H9 (cell line): ENCODE data around the gene PCSK2. TPM values are rescaled to one million over a fixed set of nuclear protein-coding genes. Genes with fewer than 3 reads are reported as not detected.

Source experiments
- DNase-seq: peaks from one replicate; pipeline ENCODE4 v3.0.0-alpha.2; 2017
- H2AFZ ChIP-seq: one replicate; pipeline ENCODE4 v1.6.1; 2013; ENCODE audit warnings: mild to moderate bottlenecking, low read length, control low read depth, moderate library complexity
- H2AK5ac ChIP-seq: 2 replicates; pipeline ENCODE4 v1.6.1; 2013; ENCODE audit warnings: low read length, control low read depth, mixed read lengths; ENCODE audit not compliant: insufficient read length
- H2BK120ac ChIP-seq: one replicate; pipeline ENCODE4 v1.6.1; 2013; ENCODE audit warnings: low read depth, mild to moderate bottlenecking, low read length, control low read depth, inconsistent platforms; ENCODE audit not compliant: poor library complexity, severe bottlenecking
- H2BK12ac ChIP-seq: 2 replicates; pipeline ENCODE4 v1.6.1; 2013; ENCODE audit warnings: low read length, control low read depth, mixed read lengths, low read depth; ENCODE audit not compliant: insufficient read length
- H2BK15ac ChIP-seq: 2 replicates; pipeline ENCODE4 v1.6.1; 2013; ENCODE audit warnings: low read depth, low read length, control low read depth
- H2BK20ac ChIP-seq: one replicate; pipeline ENCODE4 v1.6.1; 2013; ENCODE audit warnings: low read depth, mild to moderate bottlenecking, low read length, control low read depth, inconsistent platforms; ENCODE audit not compliant: poor library complexity, severe bottlenecking
- H2BK5ac ChIP-seq: 2 replicates; pipeline ENCODE4 v1.6.1; 2013; ENCODE audit warnings: low read length, control low read depth, mixed read lengths; ENCODE audit not compliant: insufficient read length
- H3K14ac ChIP-seq: 2 replicates; pipeline ENCODE4 v1.6.1; 2013; ENCODE audit warnings: low read length, control low read depth; ENCODE audit not compliant: insufficient read depth
- H3K18ac ChIP-seq: 2 replicates; pipeline ENCODE4 v1.6.1; 2013; ENCODE audit warnings: low read depth, mild to moderate bottlenecking, mixed read lengths, low read length, control low read depth; ENCODE audit not compliant: insufficient read length
- H3K23ac ChIP-seq: 2 replicates; pipeline ENCODE4 v1.6.1; 2013; ENCODE audit warnings: low read length, control low read depth, mixed read lengths, low read depth; ENCODE audit not compliant: insufficient read length
- H3K23me2 ChIP-seq: 2 replicates; pipeline ENCODE4 v1.6.1; 2013; ENCODE audit warnings: low read depth, mild to moderate bottlenecking, mixed read lengths, low read length, control low read depth; ENCODE audit not compliant: insufficient read length, poor library complexity, severe bottlenecking
- H3K27ac ChIP-seq: 2 replicates; pipeline ENCODE4 v1.5.1; 2013; ENCODE audit warnings: low read length, control low read depth, mixed read lengths, low read depth; ENCODE audit not compliant: insufficient read length
- H3K27me3 ChIP-seq: 2 replicates; pipeline ENCODE4 v1.6.1; 2013; ENCODE audit warnings: low read length, control low read depth, inconsistent platforms; ENCODE audit not compliant: insufficient read depth
- H3K4ac ChIP-seq: 2 replicates; pipeline ENCODE4 v1.6.1; 2013; ENCODE audit warnings: low read depth, mild to moderate bottlenecking, control low read depth, inconsistent platforms, low read length, moderate library complexity
- H3K4me1 ChIP-seq: 2 replicates; pipeline ENCODE4 v1.6.1; 2013; ENCODE audit warnings: low read length, control low read depth, inconsistent platforms; ENCODE audit not compliant: insufficient read depth
- H3K4me2 ChIP-seq: 2 replicates; pipeline ENCODE4 v1.6.1; 2013; ENCODE audit warnings: low read length, control low read depth, mixed read lengths; ENCODE audit not compliant: insufficient read length, insufficient read depth
- H3K56ac ChIP-seq: 2 replicates; pipeline ENCODE4 v1.6.1; 2013; ENCODE audit warnings: low read depth, mild to moderate bottlenecking, mixed read lengths, low read length, control low read depth; ENCODE audit not compliant: insufficient read length
- H3K79me1 ChIP-seq: 2 replicates; pipeline ENCODE4 v1.6.1; 2013; ENCODE audit warnings: low read depth, mild to moderate bottlenecking, moderate library complexity, low read length, control low read depth, inconsistent platforms; ENCODE audit not compliant: insufficient read depth, poor library complexity, severe bottlenecking
- H3K79me2 ChIP-seq: 2 replicates; pipeline ENCODE4 v1.6.1; 2013; ENCODE audit warnings: low read length, control low read depth, inconsistent platforms; ENCODE audit not compliant: insufficient read depth
- H3K9ac ChIP-seq: 2 replicates; pipeline ENCODE4 v1.6.1; 2013; ENCODE audit warnings: low read length, control low read depth, mixed read lengths; ENCODE audit not compliant: insufficient read length; ENCODE audit errors: extremely low read depth
- H3K9me3 ChIP-seq: one replicate; pipeline ENCODE4 v1.6.1; 2013; ENCODE audit warnings: low read depth, low read length, inconsistent platforms; ENCODE audit not compliant: control insufficient read depth
- H3T11ph ChIP-seq: one replicate; pipeline ENCODE4 v1.6.1; 2013; ENCODE audit warnings: mild to moderate bottlenecking, low read length, control low read depth, inconsistent platforms
- H4K20me1 ChIP-seq: one replicate; pipeline ENCODE4 v1.6.1; 2013; ENCODE audit not compliant: control insufficient read depth, insufficient read length, insufficient read depth
- H4K5ac ChIP-seq: 2 replicates; pipeline ENCODE4 v1.6.1; 2013; ENCODE audit warnings: low read depth, mild to moderate bottlenecking, mixed read lengths, low read length, control low read depth; ENCODE audit not compliant: insufficient read length
- H4K8ac ChIP-seq: replicated peaks from 2 replicates; pipeline ENCODE4 v1.6.1; 2013; ENCODE audit warnings: low read length, control low read depth, mixed read lengths, low read depth; ENCODE audit not compliant: insufficient read length
- H4K91ac ChIP-seq: 2 replicates; pipeline ENCODE4 v1.6.1; 2013; ENCODE audit warnings: low read depth, mild to moderate bottlenecking, moderate library complexity, mixed read lengths, low read length, control low read depth; ENCODE audit not compliant: insufficient read length
- H3K27ac Mint-ChIP-seq, 3 experiments: 2 replicates in 2 of 3; 3 replicates in 1 of 3; pipeline ENCODE4 v1.8.0; 2020 to 2021; ENCODE audit warnings: mixed read lengths in 3 of 3, mild to moderate bottlenecking in 1 of 3, moderate library complexity in 1 of 3
- H3K27me3 Mint-ChIP-seq: 2 replicates; pipeline ENCODE4 v1.8.0; 2021; ENCODE audit warnings: low read depth, mild to moderate bottlenecking, moderate library complexity, mixed read lengths
- H3K36me3 Mint-ChIP-seq, 3 experiments: 2 replicates in 2 of 3; 3 replicates in 1 of 3; pipeline ENCODE4 v1.8.0; 2020 to 2021; ENCODE audit warnings: low read depth in 3 of 3, mixed read lengths in 3 of 3; ENCODE audit not compliant: insufficient read depth in 1 of 3
- H3K4me1 Mint-ChIP-seq, 2 experiments: 2 replicates each; pipeline ENCODE4 v1.8.0; 2020; ENCODE audit warnings: mixed read lengths in 2 of 2
- H3K4me3 Mint-ChIP-seq, 2 experiments: 2 replicates in 1 of 2; 3 replicates in 1 of 2; pipeline ENCODE4 v1.8.0; 2020 to 2021; ENCODE audit warnings: mild to moderate bottlenecking in 2 of 2, mixed read lengths in 2 of 2, moderate library complexity in 1 of 2
- H3K9me3 Mint-ChIP-seq, 2 experiments: 2 replicates in 1 of 2; 3 replicates in 1 of 2; pipeline ENCODE4 v1.8.0; 2020; ENCODE audit warnings: mild to moderate bottlenecking in 2 of 2, mixed read lengths in 2 of 2, moderate library complexity in 1 of 2
- CTCF ChIP-seq: fragments of 200-600 bp; sonication (generic); conservative IDR thresholded peaks from 3 replicates; pipeline ENCODE4 v1.8.0; 2021; ENCODE audit warnings: antibody characterized with exemption, mild to moderate bottlenecking
- WGBS: extraction: QIAGEN DNeasy Blood & Tissue Kit; methylation state at CpG from one replicate; pipeline ENCODE4 v1.1.7; 2013; ENCODE audit warnings: missing lambda C conversion rate, low lambda C conversion rate, mixed read lengths; ENCODE audit not compliant: insufficient read length; ENCODE audit errors: extremely low coverage; 5-methylcytosine and 5-hydroxymethylcytosine counted together
- total RNA-seq: library from RNA; stranded (reverse); gene quantifications from 2 replicates; pipeline ENCODE4 v1.2.1, GENCODE V29; 2021

Gene PCSK2
- total RNA-seq, 1 experiment from 2014 or later, result 2.8 TPM

DNA sequence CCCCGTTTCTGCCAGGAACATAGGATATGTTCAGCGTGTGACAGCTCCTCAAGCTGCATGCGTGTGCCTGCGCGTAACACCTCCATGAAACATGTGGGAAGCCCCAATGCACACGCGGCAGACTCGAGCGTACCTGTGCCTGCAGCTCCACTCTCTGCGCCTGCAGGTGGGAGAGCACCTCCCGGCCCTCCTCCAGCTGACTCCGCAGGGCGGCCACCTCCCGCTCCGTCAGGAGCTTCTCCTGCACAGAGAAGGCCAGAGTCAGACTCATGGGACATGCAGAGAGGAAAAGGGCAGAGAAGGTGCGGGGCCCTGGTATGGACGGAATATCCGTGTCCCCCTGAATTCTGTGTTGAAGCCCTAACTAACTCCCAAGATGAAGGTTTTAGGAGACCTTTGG is 281.9 kb downstream of the PCSK2 start:
- Mint-ChIP-seq H3K4me3 (no peak overlapping the region), H3K27me3 (peaks cover 9% of the 10 kb centered on the region), H3K9me3 (no peaks in the 10 kb centered on the region), H3K4me1 (peaks cover 10 to 14% of the 10 kb centered on the region in 2 experiments), H3K36me3 (no peaks in the 10 kb centered on the region; a peak in 1 of 7 replicates), H3K27ac (no peak overlapping the region)
- H3K9ac ChIP-seq, result no peak overlapping the region
- no peak overlapping the region for H4K5ac ChIP-seq
- no peaks in the 10 kb centered on the region for H3K4me1 ChIP-seq
- no peaks in the 10 kb centered on the region for H3K79me2 ChIP-seq
- no peak for TF ChIP-seq CTCF
- H3K18ac ChIP-seq, result no peak overlapping the region
- no peak overlapping the region for H2AFZ ChIP-seq
- H4K8ac ChIP-seq, result no peak overlapping the region
- H4K91ac ChIP-seq, result no peak overlapping the region
- no peaks in the 10 kb centered on the region for H4K20me1 ChIP-seq
- H3K4ac ChIP-seq, result no peak overlapping the region
- no peak overlapping the region for H3K4me2 ChIP-seq
- WGBS, result no CpG with 5 or more reads among the region's 18 CpGs
- H2BK5ac ChIP-seq, result no peak overlapping the region
- no peak overlapping the region for H2BK20ac ChIP-seq
- no peak overlapping the region for H3K27ac ChIP-seq
- no peak overlapping the region for H3T11ph ChIP-seq
- no peaks in the 10 kb centered on the region for H3K9me3 ChIP-seq
- H2AK5ac ChIP-seq, result no peak overlapping the region
- no peak for DNase-seq
- no peak overlapping the region for H3K14ac ChIP-seq
- peaks cover 5% of the 10 kb centered on the region for H3K23me2 ChIP-seq
- no peak overlapping the region for H3K23ac ChIP-seq
- no peaks in the 10 kb centered on the region for H3K79me1 ChIP-seq
- no peak overlapping the region for H2BK120ac ChIP-seq
- H3K27me3 ChIP-seq, result no peaks in the 10 kb centered on the region; the same call in 1 of the 2 replicates
- no peak overlapping the region for H2BK12ac ChIP-seq
- no peak overlapping the region for H3K56ac ChIP-seq
- H2BK15ac ChIP-seq, result no peak overlapping the region
